Transverse colon (tissue), 4 donors: ENCODE results near the gene LRRC3. TPM values are rescaled to one million over a fixed set of nuclear protein-coding genes. Genes with fewer than 3 reads are reported as not detected.

Experiments
- DNase-seq: peaks from one replicate; pipeline ENCODE4 v3.0.0-alpha.2; 2019
- H3K27ac ChIP-seq, 4 donors: fragments of 200-600 bp; sonication (generic); 2 replicates each; pipeline ENCODE4 v1.5.1; 2016 to 2018; ENCODE audit warnings: inconsistent platforms in 4 of 4
- H3K27me3 ChIP-seq: fragments of 200-600 bp; sonication (generic); 2 replicates; pipeline ENCODE4 v1.5.1; 2017; ENCODE audit warnings: inconsistent platforms
- H3K36me3 ChIP-seq, 4 donors: fragments of 200-600 bp; sonication (generic); 2 replicates each; pipeline ENCODE4 v1.5.1; 2017 to 2019; ENCODE audit warnings: inconsistent platforms in 4 of 4
- H3K4me1 ChIP-seq, 4 donors: fragments of 200-600 bp; sonication (generic); 2 replicates each; pipeline ENCODE4 v1.5.1; 2017 to 2020; ENCODE audit warnings: inconsistent platforms in 4 of 4
- H3K4me3 ChIP-seq, 4 donors: fragments of 200-600 bp; sonication (generic); 1 replicate in 1 of 4; 2 replicates in 3 of 4; pipeline versions ENCODE4 v1.5.1 to v1.6.1; 2017 to 2019; ENCODE audit warnings: inconsistent platforms in 4 of 4
- H3K9me3 ChIP-seq, 2 donors: fragments of 200-600 bp; sonication (generic); 2 replicates each; pipeline ENCODE4 v1.5.1; 2017 to 2019; ENCODE audit warnings: inconsistent platforms in 2 of 2
- EP300 ChIP-seq: sonication (generic); formaldehyde crosslinking; IDR thresholded peaks from one replicate; pipeline ENCODE4 v1.6.1; 2017; ENCODE audit warnings: antibody characterized with exemption, low read depth
- POLR2A ChIP-seq: fragments of 450-650 bp; IDR thresholded peaks from one replicate; pipeline ENCODE4 v1.6.1; 2016; ENCODE audit warnings: antibody characterized with exemption, mild to moderate bottlenecking, moderate library complexity
- POLR2AphosphoS5 ChIP-seq, 3 donors: sonication (generic); formaldehyde crosslinking; IDR thresholded peaks; one replicate each; pipeline ENCODE4 v1.6.1; 2016; ENCODE audit warnings: antibody characterized with exemption in 3 of 3
- WGBS, 2 donors: methylation state at CpG; one replicate each; pipeline ENCODE4 v1.1.5; 2018; ENCODE audit warnings: low coverage in 1 of 2; 5-methylcytosine and 5-hydroxymethylcytosine counted together
- in situ Hi-C, 4 donors: fragments of 200-750 bp; cut with MboI; loops; one replicate each; pipeline versions ENCODE4 v1.15.0 to v1.15.1; 2017; ENCODE audit warnings: low sequenced_read_pairs in 3 of 4, low pct_ligation_motif_present in 1 of 4, low pct_unique_long_range_greater_than_20kb in 1 of 4
- intact Hi-C: fragments of 100-400 bp; cut with DNase I; formaldehyde crosslinking; loops from one replicate; pipeline ENCODE4 v1.15.1; 2023; ENCODE audit warnings: low total_unique reads
- total RNA-seq, 4 donors: library from RNA; depleted of rRNA; stranded (reverse); fragments of >200 nt; gene quantifications; one replicate each; pipeline ENCODE4 v1.1.0, GENCODE V29; 2016
- TF ChIP-seq, protein P1 (sequence below), 5 experiments: fragments of 200-600 bp in 3 of 5; fragments of 450-650 bp in 2 of 5; sonication (generic) in 3 of 5; IDR thresholded peaks; 1 replicate in 2 of 5; 2 replicates in 3 of 5; pipeline ENCODE4 v1.5.1; 2016 to 2017; ENCODE audit warnings: antibody characterized with exemption in 5 of 5, inconsistent platforms in 3 of 5, mild to moderate bottlenecking in 2 of 5, moderate library complexity in 1 of 5

The LRRC3 gene
- total RNA-seq, 4 donors from 2014 or later: 4.4 to 6.7 (median 5.1) TPM

GRCh38 chr21:44443891-44444285 is 11.4 kb upstream of the LRRC3 start:
- no peak for DNase-seq
- Histone ChIP-seq H3K27me3 (peaks cover 16% of the 10 kb centered on the region), H3K9me3 (no peaks in the 10 kb centered on the region), H3K27ac (no peak overlapping the region), H3K36me3 (no peaks in the 10 kb centered on the region), H3K4me3 (no peak overlapping the region), H3K4me1 (peaks cover 0 to 4% (median 0%) of the 10 kb centered on the region in 4 donors)
- 80 to 100% methylated on average over 2 to 12 of the region's 12 CpGs for WGBS, 2 donors
- in situ Hi-C loops (no loop called here), intact Hi-C loops (no loop called here)
- TF ChIP-seq POLR2A: no peak

GRCh38 chr21:44444286-44444931 is 10.9 kb upstream of the LRRC3 start:
- WGBS, 2 donors: 79% methylated on average over 20 of the region's 21 CpGs; no CpG with 5 or more reads in 1 of the 2 donors
- intact Hi-C loops: no loop called here
- TF ChIP-seq EP300: no peak
- no peak for TF ChIP-seq POLR2A
- TF ChIP-seq, protein P1, sequence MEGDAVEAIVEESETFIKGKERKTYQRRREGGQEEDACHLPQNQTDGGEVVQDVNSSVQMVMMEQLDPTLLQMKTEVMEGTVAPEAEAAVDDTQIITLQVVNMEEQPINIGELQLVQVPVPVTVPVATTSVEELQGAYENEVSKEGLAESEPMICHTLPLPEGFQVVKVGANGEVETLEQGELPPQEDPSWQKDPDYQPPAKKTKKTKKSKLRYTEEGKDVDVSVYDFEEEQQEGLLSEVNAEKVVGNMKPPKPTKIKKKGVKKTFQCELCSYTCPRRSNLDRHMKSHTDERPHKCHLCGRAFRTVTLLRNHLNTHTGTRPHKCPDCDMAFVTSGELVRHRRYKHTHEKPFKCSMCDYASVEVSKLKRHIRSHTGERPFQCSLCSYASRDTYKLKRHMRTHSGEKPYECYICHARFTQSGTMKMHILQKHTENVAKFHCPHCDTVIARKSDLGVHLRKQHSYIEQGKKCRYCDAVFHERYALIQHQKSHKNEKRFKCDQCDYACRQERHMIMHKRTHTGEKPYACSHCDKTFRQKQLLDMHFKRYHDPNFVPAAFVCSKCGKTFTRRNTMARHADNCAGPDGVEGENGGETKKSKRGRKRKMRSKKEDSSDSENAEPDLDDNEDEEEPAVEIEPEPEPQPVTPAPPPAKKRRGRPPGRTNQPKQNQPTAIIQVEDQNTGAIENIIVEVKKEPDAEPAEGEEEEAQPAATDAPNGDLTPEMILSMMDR (IDR thresholded peaks at IDR 0.05): no peak
- TF ChIP-seq POLR2AphosphoS5 (IDR thresholded peaks at IDR 0.05): no peak
- no peaks in the 10 kb centered on the region for H3K36me3 ChIP-seq
- no peak overlapping the region for H3K4me3 ChIP-seq
- H3K4me1 ChIP-seq: no peaks in the 10 kb centered on the region
- in situ Hi-C loops: no loop called here
- DNase-seq: no peak
- peaks cover 13% of the 10 kb centered on the region for H3K27me3 ChIP-seq
- H3K9me3 ChIP-seq: no peaks in the 10 kb centered on the region
- H3K27ac ChIP-seq: no peak overlapping the region

- WGBS, 2 donors: 59 to 78% methylated on average over 6 to 19 of the region's 19 CpGs
- Histone ChIP-seq H3K27me3 (peaks cover 19% of the 10 kb centered on the region), H3K4me3 (no peak overlapping the region), H3K9me3 (no peaks in the 10 kb centered on the region), H3K27ac (no peak overlapping the region), H3K4me1 (no peaks in the 10 kb centered on the region), H3K36me3 (no peaks in the 10 kb centered on the region)
- intact Hi-C loops: no loop called here
- DNase-seq: no peak
- in situ Hi-C loops: no loop called here
- TF ChIP-seq POLR2A: no peak
- TF ChIP-seq POLR2AphosphoS5 (IDR thresholded peaks at IDR 0.05): no peak
- TF ChIP-seq EP300: no peak
- TF ChIP-seq, protein P1 (IDR thresholded peaks at IDR 0.05): no peak
Observed at GRCh38 chr21:44445145-44445812, 10.0 kb upstream of the LRRC3 start.

DNA sequence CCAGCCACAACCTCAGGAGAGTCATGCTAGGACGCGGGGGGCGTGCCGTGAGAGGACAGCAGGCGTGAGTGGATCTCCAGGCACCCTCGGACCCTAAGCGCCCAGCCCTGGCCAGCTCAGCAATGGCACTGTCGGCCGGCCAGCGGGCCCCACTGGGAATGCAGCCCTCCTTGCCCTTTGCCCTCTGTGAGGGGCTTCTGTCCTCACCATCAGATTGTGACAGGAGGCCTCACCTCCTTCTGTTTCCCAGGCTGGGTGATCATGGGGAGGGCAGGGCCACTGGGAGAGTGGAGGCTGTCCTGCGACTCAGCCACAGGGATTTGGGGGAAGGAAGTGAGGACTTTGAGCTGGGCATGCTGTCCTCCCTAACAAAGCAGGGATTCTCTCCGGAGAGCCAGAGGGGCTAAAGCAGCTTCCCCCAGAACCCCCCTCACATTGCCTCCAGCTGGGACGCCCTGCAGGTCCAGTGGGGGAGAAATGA is 6.6 kb upstream of the LRRC3 start:
- Histone ChIP-seq H3K36me3 (no peaks in the 10 kb centered on the region), H3K27me3 (peaks cover 24% of the 10 kb centered on the region), H3K27ac (no peak overlapping the region), H3K9me3 (no peaks in the 10 kb centered on the region), H3K4me1 (no peaks in the 10 kb centered on the region), H3K4me3 (no peak overlapping the region)
- no peak for DNase-seq
- in situ Hi-C loops (no loop called here), intact Hi-C loops (no loop called here)
- no peak for TF ChIP-seq POLR2AphosphoS5 (IDR thresholded peaks at IDR 0.05)
- no peak for TF ChIP-seq POLR2A
- TF ChIP-seq EP300: no peak
- TF ChIP-seq, protein P1 (IDR thresholded peaks at IDR 0.05): no peak
- 60% methylated on average over 10 of the region's 13 CpGs; no CpG with 5 or more reads in 1 of the 2 donors for WGBS, 2 donors
